Activated CD4-positive, CD25-positive, alpha-beta regulatory T cell treated with anti-CD3 and anti-CD28 coated beads, Interleukin-2, amount 50 U/mL, for 24 hours (primary cell): ENCODE data around the gene GLTP.
"Not testable (repeated sequence)": the region's sequence is repeated elsewhere in the genome, so short reads cannot be mapped to it uniquely, and the experiment has no call there.

Source experiments
- ATAC-seq, 2 donors: fragments of 150-1000 bp; cut with Tn5 transposase; one replicate each; pipeline ENCODE4 v1.10.0; 2021; ENCODE audit warnings: mild to moderate bottlenecking in 1 of 2, moderate library complexity in 1 of 2

GLTP gene, protein sequence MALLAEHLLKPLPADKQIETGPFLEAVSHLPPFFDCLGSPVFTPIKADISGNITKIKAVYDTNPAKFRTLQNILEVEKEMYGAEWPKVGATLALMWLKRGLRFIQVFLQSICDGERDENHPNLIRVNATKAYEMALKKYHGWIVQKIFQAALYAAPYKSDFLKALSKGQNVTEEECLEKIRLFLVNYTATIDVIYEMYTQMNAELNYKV

DNA sequence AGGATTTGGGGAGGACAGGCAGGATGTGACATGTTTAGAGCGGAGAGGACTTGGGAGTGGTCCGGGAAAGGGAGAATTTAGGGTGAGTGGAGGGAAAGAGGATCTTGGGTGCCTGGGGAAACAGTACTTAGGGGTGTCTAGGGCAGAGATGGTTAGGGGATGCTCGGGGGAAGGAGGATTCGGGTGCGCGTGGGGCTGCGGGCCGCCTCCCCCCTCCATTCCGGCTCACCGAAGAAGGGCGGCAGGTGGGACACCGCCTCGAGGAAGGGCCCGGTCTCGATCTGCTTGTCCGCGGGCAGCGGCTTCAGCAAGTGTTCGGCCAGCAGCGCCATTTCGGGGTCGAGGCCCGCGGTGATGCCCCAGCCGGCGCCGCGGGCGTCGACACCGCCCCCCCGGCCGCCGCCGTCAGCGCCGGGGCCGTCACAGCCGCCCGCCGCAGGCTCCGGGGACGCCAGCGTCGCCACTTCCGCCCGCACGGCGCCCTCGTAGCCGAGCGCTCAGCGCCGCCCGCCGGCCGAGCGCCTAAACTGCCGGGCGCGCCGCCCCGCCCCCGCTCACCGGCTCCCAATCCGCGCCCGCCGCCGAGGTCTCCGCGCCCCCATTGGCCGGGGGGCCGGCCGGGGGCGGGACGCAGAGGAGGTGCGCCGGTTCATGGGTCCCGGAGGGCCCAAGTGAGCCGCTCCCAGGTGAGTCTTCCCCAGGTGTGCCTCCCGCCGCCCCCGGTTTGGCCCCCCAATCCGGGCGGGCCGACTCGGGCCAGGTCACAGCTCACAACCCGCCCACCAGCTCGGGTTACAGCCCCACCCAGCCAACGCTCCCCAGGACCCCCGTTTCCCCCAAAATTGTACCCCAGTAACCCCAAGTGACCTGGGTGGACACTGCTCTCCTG lies at the start of gene GLTP:
Gene GLTP (minus strand): TSS at position 499 of the 889 bp plus-strand sequence. CDS start 167 bp downstream, at position 332.
- peak; percentile 96 to 97 for ATAC-seq

DNA sequence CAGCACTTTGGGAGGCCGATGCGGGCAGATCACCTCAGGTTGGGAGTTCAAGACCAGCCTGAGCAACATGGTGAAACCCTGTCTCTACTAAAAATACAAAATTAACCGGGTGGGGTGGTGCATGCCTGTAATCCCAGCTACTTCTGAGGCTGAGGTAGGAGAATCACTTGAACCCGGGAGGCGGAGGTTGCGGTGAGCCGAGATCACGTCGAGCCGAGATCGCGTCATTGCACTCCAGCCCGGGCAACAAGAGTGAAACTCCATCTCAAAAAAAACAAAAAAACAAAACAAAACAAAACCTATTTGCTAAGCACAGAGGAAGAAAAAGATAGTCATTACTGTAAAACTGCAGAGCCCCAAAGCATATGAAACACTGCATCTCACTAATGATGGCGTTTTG lies 49.0 kb upstream of the GLTP start:
- not testable (repeated sequence) for ATAC-seq

DNA sequence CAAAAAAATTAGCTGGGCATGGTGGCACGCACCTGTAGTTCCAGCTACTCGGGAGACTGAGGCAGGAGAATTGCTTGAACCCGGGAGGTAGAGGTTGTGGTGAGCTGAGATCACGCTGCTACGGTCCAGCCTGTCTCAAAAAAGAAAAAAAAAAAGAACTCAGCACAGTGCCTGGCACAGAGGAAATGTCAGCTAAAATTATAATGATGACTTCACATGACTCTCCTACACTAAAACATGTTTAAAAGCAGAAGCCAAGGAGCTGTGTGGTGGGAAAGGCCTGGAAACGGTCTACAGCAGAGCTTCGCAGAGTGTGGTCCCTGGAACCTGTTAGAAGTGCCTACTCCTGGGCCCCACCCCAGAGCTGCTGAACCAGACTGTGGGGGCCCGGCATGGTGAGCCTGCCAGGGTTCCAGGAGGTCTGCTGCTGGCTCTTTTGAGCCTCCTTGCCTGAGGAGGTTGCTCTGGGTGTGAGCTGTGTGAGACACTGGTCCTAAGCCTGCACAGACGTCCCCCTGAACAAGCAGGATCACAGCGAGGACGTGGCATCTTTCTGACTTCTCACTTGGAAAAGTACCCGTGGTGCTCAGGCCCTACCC lies 47.8 kb upstream of the GLTP start:
- no peak for ATAC-seq

DNA sequence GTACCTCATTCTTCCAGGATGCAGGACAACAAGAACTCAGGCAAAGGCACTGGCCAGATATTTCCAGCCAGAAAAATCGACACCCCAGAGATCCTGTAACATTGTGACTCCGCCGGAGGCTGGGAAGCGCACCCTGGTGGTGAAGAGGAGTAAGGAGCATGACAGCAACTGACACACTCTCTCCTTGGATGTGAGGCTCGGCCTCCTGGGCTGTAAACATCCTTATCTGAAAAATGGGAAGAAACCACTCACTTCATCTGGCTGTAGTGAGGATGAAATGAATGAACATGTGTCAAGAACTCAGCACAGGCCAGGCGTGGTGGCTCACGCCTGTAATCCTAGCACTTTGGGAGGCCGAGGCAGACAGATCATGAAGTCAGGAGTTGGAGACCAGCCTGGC lies 47.3 kb upstream of the GLTP start:
- peak in 1 of 2 donors; percentile 62 for ATAC-seq

DNA sequence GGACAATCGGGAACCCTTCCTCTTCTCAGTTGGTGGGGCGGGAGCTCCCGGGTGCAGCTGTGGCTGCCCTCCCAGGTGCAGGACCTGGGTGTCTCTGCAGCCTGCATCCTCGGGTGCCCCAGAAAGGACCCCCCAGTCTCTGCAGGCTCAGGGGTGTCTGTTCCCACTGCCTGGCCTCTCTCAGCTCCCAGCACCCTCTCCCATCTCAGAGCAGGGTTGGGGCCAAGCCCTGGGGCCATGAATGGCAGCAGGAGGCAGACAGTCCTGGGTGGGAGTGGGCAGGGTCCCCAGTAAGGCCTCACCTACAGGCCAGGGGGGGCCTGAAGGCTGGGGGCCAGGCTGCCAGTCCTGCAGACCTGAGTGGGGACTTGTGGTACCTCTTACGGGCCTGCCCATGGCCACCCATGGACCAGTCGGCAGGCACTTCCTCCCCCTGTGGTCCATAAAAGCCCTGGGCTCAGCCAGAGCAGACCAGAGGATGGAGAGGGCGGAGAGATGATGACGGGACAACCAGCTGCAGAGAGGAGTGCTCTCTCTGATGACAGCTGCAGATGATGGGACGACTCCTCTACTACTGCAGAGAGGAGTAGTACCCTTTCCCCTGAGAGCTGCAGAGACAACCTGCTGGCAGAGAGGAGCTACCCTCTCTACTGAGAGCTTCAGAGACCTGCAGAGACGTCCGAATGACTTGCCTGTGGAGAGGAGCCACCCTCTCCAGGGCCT lies 46.3 kb upstream of the GLTP start:
- no peak for ATAC-seq

DNA sequence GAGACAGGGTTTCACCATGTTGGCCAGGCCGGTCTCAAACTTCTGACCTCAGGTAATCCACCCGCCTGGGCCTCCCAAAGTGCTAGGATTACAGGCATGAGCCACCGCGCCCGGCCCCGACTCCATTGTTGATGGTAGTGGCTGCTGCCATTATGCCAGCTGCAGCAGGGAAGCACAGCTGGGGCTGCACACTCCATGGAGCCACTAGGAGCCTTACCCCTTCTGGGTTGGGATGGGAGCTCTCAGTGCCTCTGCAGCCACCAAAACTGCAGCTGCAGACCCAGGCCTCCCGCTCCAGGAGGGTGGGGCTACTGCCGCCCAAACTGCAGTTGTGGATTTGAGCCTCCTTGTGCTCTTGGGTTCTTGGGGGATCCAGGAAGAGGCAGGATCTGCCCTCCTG lies 45.7 kb upstream of the GLTP start:
- no peak for ATAC-seq

DNA sequence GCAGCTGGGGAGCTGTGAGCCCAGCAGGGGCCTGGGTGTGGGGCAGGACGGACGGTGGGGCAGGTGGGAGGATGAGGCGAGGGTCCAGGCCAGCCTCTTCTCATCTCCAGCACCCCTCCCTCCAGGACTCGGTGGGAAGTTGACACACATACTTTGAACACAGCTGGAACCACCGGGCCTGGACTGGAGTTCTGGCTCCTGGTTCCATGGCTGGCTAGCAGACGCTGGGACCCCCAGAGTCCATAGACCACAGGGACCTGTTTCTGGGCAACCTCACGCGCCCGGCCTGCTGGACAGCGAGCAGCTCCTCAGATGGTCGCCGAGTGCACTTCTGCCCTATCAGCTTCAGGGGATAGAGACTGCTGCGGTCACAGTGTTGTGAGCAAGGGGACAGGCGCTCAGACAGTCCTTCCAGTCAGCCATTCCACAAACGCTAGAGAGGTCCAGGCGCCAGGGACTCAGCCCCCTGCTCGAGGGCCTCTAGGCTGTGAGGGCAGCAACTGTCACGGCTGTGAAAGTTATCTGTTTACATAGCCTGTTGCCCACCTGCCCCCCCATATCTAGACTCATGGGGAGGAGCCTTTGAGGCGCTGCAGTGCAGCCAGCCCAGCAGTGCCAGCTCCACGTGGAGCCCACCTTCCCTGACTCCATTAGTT lies 45.0 kb upstream of the GLTP start:
- ATAC-seq, result no peak

DNA sequence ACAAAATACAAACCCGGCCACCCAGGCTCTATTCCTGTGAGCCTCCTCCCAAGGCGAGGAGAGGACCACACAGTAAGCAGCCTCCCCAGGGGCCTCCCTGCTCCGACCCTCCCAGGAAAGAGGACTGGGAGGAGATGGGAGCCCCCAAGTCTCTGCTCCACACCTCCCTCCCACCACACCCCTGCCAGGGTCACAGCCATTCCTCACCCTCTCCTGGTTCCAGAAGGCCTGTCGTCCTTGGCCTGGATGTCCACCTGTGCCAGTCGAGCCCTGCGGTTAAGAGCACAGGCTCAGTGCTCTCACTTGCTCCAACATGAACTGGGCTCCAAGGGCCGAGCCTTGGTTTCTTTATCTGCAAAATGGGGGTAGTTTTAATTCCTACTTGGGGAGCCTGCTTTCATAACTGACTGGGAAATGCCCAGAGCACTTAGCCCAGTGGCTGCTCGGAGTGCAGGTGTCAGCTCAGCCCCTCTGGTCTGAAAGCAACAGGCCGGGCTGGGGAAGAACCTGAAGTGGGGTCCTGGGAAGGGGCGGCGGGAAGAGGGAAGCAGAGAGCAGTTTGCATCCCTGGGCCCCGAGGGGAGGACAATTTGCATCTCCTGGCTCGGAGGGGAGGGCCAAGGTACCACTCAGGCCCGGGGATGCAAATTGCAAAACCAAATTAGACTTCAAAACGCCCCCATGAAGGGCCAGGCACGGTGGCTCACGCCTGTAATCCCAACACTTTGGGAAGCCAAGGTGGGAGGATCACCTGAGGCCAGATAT lies 43.3 kb upstream of the GLTP start:
- ATAC-seq, result no peak

DNA sequence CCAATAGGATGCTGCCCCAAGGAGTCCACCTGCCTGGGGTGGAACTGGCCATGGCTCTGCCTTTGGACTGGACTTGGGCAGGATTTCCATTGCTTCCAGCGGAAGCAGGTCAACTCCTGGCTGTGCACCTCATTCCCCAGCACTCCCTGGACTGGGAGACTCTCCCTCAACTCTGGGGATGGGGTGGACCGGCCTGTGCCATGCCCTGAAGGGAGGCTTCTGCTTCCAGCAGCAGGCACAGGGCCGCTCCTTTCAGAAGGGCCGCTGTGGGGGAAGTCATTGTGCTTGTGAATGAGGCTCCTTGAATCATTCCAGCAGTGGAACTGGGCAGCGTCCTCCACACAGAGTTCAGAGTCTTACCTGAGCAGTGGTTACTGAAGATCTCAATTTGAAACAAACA lies 42.7 kb upstream of the GLTP start:
- ATAC-seq, result no peak

DNA sequence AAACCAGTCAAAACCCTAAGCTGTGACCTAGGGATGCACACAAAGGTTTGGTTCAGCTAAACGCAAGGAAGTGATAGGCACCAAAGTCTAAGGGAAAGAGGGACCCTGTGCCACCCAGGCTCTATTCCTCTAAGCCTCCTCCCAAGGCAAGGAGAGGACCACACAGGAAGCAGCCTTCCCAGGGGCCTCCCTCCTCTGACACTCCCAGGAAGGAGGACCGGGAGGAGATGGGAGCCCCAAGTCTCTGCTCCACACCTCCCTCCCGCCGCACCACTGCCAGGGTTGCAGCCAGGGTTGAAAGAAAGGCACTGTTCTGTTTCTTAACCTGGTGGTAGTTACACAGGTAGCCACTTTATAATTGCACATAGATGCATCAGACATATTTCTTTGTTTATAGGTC lies 41.6 kb upstream of the GLTP start:
- no peak for ATAC-seq

DNA sequence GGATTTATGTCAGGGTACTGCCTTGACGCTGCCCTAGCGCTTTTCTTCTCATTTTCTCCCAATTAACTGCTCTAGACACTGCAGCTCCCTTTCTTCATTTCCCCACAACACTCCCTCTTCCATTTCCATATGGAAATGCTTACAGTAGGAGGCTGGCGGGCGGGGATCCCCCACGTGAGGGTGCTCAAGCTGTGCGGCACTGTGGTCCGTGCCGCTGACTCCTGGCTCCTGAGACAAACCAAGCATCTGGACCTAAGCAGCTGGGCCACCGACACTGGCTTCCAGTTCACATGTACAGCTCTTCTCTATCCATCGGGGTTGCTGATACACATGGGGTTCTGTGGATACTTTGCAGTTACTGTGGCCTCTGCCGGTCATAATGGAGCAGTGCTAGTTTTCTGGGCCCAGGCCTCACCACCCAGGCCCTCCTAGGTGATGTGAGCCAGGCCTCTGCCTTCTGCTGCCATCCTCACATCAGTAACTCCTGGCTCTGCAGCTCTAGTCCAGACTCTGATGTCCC lies 40.0 kb upstream of the GLTP start:
- no peak for ATAC-seq

DNA sequence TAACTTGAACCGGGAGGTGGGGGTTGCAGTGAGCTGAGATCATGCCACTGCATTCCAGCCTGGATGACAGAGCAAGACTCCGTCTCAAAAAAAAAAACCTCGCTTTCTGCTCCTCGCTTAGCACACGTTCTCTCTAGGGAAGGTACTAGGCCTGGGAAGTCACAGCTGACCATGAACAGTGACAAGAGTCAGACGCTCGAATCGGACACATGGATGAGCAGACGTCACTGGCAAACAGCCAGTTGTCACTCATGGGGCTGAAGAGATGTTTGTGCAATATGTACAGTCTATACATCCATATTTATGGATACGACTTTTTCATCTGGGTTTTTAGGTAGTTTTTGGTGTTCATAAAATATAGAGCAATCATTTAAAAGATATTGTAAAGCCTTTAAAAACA lies 39.1 kb upstream of the GLTP start:
- ATAC-seq, result no peak

DNA sequence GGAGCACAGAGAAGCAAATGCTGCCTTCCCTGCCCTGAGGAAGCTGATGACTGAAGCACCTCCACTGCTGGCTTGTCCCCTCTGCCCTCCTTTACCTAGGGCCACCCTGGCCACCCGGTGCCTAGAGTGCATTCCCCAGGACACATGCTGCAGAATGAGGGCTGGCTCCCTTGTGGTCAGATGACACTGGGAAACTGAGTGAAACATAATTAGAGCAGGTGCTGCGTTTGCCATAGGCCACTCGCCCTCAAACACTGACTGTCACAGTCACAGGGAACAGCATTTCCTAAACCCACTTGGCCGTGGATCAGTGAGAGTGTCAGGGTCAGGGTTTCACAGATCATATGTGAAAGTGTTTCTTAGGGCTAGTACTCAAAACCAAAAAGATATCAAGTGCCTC lies 35.7 kb upstream of the GLTP start:
- no peak for ATAC-seq

DNA sequence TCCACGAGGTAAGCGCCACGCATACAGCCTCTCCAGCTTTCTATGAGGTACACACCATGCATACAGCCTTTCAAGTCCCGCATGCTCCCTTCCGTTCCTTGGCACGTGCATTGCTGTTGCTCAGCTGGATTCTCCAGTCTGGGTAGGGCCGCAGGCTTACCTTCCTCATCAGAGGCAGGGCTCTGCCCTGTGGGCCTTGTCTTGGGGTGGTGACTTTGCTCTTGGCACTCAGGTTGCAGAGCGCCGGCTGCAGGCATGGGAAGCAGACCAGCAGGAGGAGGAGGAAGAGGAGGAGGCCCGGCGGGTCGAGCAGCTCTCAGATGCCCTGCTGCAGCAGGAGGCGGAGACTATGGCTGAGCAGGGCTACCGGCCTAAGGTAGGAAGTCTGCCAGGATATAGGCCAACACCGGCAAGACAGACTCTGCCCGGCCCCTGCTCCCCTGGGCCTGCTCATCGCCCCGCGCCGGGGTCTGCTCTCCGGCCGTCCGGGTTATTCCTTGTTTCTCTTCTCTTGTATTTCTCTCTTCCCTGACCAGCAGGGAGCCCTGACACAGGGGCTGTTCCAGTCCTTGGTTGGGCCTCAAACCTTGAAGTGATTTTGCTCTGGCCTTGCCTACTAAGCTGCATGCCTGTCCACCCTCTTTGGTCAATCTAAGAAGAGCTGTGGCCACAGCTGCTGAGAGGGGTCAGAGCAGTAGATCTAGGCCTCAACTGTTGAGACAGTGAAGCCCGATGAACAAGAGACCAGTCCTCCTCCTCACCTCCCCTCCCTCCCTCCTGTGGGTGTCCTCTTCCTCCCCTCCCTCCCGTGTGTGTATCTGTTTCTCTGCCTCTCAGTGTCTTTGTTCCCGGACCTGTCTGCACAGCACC lies 35.1 kb upstream of the GLTP start:
- no peak for ATAC-seq

DNA sequence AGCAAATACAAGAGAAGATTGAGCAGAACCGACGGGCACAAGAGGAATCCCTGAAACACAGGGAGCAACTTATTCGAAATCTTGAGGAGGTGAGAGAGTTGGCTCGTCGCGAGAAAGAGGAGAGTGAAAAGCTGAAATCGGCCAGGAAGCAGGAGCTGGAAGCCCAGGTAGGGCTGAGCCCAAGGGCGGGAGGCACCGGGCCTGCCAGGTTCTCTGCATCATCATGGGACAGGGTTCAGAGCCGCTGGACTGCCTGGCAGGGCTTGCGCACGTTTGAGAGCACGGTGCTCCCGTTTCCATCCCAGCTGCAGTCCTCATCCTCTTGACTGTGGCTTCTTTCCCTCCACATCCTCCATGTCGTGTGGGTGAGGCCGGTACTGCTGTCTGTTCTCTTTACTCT lies 34.1 kb upstream of the GLTP start:
- ATAC-seq, result no peak

DNA sequence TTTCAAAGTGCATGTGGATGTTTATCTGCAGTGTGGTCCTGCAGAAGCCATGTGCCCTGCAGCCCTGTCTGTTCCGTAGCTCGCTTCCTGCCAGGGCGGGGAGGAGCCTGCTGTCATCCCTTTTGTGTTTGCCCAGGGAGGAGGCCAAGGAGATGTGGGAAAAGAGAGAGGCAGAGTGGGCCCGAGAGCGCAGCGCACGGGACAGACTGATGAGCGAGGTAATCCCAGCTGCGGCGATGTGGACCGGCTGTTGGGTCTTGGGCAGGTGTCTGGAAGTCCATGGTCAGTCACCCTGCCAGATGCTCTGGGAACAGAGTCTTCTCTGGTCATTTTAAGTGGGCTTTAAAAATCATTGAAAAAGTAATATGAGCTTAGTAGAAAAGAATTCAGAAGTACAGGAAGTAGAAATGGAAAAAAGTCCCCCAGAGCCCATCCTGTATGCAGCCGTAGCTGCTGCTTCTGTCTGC lies 32.5 kb upstream of the GLTP start:
- ATAC-seq, result no peak

DNA sequence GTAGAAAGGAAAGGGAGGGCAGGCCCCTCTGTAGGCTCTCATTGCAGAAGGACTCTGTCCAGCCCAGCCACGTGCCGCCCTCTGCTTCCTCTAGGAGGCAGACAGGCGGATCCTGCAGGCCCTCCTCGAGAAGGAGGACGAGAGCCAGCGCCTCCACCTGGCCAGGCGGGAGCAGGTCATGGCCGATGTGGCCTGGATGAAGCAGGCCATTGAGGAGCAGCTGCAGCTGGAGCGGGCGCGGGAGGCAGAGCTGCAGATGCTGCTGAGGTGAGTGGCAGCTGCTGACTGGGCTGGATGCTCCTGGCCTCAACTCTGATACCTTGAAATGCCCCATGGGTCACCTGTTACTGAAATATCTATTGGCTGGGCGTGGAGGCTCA lies 30.6 kb upstream of the GLTP start:
- ATAC-seq, result peak in 1 of 2 donors; percentile 27

DNA sequence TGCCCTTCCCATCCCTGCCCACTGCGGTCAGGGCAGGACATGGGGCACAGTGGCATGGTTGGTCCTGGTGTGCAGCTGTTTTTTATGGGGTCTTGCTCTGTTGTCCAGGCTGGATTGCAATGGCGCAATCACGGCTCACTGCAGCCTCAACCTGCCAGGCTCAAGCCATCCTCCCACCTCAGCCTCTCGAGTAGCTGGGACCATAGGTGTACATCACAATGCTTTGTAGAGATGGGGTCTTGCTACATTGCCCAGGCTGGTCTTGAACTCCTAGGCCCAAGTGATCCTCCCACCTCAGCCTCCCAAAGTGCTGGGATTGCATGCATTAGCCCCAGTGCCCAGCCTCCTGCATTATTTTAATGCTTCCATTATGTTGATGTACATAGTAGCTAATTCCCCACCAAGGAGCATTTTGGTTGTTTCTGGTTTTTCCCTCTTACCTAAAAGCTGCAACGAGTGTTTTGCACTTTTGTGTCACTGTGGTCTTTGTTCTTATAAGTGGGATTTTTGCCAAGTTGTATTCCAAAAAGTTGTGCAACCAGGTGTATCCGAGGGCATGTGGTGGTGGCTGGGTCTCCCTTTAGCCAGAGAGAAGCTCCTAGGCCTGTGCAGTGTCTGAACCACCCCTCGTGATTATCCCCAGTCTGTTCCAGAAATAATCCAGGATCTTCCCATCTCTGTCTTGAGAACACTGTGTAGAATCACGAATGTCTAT lies 30.1 kb upstream of the GLTP start:
- ATAC-seq, result no peak

DNA sequence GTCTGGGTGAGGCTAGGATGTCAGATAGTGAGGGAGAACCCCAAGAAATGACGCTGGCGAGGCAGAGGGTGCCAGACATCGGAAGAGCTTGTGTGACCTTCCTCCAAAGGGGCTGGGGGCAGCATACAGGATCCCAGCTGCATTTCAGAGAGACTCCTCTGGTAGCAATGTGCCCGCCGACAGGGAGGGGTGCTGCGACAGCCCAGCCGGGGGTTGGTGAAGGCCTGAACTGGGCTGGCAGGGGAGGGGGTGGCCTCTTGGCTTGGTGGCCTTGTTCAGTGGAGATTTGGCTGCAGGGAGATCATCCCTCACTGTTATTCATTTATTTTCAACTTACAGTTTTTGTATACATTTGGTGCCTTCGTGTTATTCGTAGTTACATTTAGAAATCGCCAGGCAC lies 25.0 kb upstream of the GLTP start:
- ATAC-seq, result no peak

DNA sequence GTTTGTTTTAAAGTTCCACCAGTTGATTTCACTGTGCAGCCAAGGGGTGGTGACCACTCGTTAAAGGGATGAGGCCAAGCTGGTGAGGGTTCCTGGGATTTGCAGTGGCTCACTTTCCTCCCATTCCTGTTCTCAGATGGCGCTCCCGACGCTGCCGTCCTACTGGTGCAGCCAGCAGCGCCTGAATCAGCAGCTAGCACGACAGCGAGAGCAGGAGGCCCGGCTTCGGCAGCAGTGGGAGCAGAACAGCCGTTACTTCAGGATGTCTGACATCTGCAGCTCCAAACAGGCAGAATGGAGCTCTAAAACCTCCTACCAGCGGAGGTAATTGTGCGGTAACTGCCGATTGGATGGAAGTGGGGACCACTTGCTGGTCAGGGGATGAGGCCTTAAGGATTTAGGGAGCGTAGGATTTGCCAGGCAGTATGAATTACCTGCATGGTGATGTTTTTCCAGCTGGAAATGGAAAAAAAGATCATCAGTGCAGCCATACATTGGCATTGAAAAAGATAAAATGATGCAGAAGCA lies 22.6 kb upstream of the GLTP start:
- ATAC-seq, result no peak
